DMS 273 treated with DMSO at 0.1 percent for 48 hours (cell line): Measurements from ENCODE around the gene CALCR.
"Not testable (repeated sequence)": the region's sequence is repeated elsewhere in the genome, so short reads cannot be mapped to it uniquely, and the experiment has no call there.

Experiments
- DNase-seq: peaks from one replicate; lab custom pipeline; 2025; lab: John Stamatoyannopoulos, UW

Gene CALCR

GRCh38 chr7:93559639-93560491 is 14.7 kb downstream of the CALCR start:
- no peak for DNase-seq

GRCh38 chr7:93558705-93559614 is 15.6 kb downstream of the CALCR start:
- no peak for DNase-seq

DNA sequence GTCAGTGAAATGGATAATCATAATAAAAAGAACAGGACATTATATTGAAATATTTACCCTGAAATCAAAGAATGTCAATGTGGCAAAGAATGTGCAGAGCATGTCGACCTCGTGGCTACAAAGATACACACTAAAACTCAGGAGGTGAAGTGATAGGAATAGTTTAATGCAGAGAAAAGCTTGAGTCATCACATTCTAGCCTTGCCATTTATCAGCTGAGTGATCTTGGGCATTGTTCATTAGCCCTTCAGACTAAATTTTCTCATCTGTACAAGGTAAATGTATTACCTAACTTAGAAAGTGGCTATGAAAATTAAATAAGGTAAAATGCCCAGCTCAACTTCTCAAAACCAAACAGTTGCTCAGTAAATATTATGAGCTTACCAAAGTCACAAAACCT is 22.6 kb downstream of the CALCR start:
- DNase-seq, result no peak

DNA sequence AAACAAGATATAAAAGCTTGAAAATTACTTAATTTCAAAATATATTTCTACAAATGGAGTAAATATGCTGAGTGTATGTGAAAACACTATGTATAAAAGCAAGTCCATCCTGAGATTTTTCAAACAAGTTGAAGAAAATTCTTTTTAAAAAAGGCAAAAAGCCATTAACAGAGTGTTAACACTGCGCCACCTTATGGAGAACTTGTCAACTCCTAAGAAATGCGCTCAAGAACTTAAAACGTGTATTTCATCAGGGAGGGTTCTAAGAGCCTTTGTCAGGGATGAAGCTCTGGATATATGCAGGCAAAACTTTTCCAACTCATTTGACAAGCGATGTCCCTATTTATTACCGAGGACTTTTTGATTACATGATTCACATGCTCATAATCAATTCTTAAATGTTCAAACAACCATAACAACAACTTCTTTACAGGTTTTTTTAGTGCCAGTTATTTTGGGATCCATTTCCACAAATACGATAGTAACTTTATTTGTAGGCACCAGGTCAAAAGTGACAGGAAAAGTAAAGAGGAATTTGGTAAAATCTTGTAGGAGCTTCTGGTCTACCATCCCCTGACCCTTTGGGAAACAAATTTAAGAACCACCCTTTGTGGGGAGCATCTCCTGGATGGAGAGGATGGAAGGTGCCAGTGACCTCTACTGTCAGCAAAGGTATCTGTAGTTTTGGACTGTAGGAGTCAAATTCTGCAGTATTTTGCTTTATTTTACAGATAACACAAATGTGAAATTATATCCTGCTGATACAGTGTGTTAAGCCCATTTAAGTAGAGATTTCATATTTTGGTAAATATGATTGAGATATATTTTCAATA is 23.2 kb downstream of the CALCR start:
- no peak for DNase-seq

DNA sequence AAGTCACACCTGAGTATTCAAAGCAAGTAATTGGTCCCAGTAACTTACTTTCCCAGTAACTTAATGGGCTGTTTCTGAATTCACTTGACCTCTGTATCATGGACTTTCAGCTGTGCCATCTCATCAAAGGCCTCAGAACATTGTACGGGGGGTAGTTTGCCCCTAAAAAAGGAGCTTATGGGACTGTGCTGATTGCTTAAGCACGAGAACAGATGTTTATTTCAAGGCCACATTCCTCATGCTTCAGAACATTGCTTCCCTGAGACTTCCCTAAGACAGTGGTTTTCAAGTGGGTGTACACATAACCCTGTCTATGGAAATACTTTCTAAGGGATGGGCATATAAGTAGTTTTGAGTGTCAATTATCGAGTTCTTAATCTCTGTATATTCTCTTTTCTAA is 26.8 kb downstream of the CALCR start:
- DNase-seq, result no peak

GRCh38 chr7:93544691-93545090 is 29.8 kb downstream of the CALCR start:
- no peak for DNase-seq

- DNase-seq, result no peak
These were observed 36.5 kb downstream of the CALCR start for GRCh38 chr7:93538061-93538460.

- DNase-seq, result no peak
These were observed 38.9 kb downstream of the CALCR start for GRCh38 chr7:93535616-93536015.

- peak; percentile 67 for DNase-seq
These were observed 43.8 kb downstream of the CALCR start for GRCh38 chr7:93530701-93531100.

GRCh38 chr7:93516834-93517233 is 57.7 kb downstream of the CALCR start:
- no peak for DNase-seq

DNA sequence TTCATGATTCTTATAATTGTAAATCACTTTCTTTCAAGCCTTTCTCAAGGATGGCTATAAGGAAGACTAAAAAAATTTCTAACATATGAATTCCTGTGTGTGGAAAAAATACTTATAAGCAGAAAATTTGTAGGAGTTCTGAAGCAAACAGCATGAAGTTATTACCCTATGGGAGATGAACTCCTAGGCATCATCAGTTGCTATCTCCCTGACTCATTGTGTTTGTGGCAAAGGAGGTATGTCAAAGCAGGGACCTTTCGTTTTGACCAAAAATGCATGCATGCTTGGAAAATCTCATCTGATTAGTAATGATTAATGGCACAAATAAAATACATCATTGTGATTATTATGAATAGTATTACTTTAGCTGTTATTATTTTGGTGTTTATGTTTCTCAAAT is 59.4 kb downstream of the CALCR start:
- DNase-seq, result no peak

DNA sequence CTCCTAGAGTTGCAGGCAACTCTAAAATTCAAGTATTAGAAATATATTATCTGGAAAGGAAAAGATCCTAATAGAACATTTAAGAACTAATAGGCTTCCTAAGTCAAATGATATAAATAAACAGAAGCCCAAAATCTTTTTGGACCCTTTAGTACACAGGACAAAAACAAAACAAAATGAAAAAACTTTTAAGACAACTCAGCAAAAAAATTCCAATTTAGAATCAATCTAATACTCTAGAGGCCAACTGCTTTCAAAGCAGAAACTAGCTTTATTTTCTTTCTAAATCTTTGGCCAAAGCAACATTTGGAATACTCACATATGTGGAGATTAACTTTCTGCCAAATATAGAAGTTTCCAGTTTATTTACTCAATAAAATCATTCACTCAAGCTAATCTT is 65.2 kb downstream of the CALCR start:
- DNase-seq, result no peak

- no peak for DNase-seq
These were observed 71.4 kb downstream of the CALCR start for GRCh38 chr7:93503088-93503487.

DNA sequence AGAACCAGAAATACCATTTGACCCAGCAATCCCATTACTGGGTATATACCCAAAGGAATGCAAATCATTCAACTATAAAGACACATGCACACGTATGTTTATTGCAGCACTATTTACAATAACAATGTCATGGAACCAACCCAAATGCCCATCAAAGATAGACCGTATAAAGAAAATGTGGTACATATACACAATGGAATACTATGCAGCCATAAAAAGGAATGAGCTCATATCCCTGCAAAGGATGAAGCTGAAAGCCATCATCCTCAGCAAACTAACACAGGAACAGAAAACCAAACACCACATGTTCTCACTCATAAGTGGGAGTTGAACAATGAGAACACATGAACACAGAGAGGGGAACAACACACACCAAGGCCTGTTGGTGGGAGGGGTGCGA is 82.7 kb downstream of the CALCR start:
- not testable (repeated sequence) for DNase-seq

- no peak for DNase-seq
These were observed 97.8 kb downstream of the CALCR start for GRCh38 chr7:93476491-93477344.

DNA sequence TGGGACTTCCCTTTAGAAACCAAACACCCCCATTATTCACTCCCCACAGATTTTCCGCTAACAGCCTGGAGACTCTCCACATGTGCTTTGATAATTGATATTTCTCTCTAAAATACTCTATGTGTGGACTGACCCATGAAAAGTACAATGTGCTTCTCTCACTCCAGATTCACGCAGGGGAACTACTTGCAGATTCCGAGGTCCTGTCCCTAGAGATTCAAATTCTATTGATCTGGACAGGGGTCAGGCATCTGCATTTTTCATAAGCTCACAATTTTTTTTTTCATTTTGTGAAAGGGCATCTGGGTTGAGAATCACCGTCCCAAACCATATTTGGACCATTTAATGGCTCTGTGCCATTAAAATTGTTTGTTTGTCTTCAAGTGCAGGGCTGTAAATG is 98.7 kb downstream of the CALCR start:
- no peak for DNase-seq

- no peak for DNase-seq
These were observed 103.1 kb downstream of the CALCR start for GRCh38 chr7:93471456-93471855.

DNA sequence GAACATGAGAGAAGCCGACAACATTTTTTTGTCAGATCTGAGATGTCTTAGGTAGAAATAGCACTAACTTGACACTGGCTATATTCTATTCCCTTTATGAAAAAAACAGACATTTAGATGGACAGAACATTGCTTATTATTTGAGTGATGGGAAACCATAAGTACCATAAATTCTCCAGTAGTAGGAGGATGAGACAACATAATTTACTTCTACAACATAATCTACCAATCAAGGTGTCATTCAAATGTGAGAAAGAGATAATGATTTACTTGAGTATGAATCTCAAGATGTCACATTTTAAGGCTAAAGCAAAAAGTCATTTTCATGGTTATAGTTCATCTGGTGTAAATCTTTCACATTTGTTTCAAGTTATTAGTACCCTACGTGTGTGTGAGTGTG is 110.8 kb downstream of the CALCR start:
- DNase-seq, result no peak

DNA sequence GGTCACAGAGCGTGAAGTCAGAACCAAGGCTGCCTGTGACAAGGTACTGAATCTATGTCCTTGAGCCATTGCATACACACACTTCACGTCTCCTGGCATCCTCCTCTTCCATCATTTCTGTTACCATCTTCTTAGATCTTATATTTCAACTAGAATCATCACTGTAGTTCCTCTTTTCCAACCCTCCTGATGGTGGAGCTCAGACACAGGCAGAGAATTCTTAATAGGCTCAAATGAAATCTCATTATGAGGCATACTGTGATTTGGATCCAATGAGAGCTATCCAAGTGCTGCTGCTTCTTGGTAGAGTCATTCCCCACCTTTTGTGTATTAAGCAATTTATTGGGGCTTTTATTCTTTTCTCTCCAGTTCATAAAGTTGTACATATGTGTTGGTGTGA is 113.2 kb downstream of the CALCR start:
- DNase-seq, result no peak

GRCh38 chr7:93453262-93453661 is 121.3 kb downstream of the CALCR start:
- DNase-seq, result no peak

GRCh38 chr7:93448176-93448575 is 126.3 kb downstream of the CALCR start:
- no peak for DNase-seq
